Gastroesophageal sphincter (tissue), 3 donors: Measurements from ENCODE around the gene ST6GALNAC6.

Experiments used
- CTCF ChIP-seq, 4 experiments: fragments of 200-600 bp in 2 of 4; fragments of 450-650 bp in 2 of 4; sonication (generic) in 1 of 4; IDR thresholded peaks; one replicate each; pipeline ENCODE4 v1.5.1; 2017 to 2019; ENCODE audit warnings: antibody characterized with exemption in 4 of 4, mild to moderate bottlenecking in 2 of 4, moderate library complexity in 2 of 4
- EP300 ChIP-seq: sonication (generic); formaldehyde crosslinking; IDR thresholded peaks from one replicate; pipeline ENCODE4 v1.6.1; 2017; ENCODE audit warnings: antibody characterized with exemption, mild to moderate bottlenecking
- POLR2A ChIP-seq, 2 donors: fragments of 450-650 bp; IDR thresholded peaks; one replicate each; pipeline ENCODE4 v1.6.1; 2017; ENCODE audit warnings: antibody characterized with exemption in 2 of 2, mild to moderate bottlenecking in 2 of 2, moderate library complexity in 1 of 2
- POLR2AphosphoS5 ChIP-seq: sonication (generic); formaldehyde crosslinking; IDR thresholded peaks from one replicate; pipeline ENCODE4 v1.6.1; 2017; ENCODE audit warnings: antibody characterized with exemption

DNA sequence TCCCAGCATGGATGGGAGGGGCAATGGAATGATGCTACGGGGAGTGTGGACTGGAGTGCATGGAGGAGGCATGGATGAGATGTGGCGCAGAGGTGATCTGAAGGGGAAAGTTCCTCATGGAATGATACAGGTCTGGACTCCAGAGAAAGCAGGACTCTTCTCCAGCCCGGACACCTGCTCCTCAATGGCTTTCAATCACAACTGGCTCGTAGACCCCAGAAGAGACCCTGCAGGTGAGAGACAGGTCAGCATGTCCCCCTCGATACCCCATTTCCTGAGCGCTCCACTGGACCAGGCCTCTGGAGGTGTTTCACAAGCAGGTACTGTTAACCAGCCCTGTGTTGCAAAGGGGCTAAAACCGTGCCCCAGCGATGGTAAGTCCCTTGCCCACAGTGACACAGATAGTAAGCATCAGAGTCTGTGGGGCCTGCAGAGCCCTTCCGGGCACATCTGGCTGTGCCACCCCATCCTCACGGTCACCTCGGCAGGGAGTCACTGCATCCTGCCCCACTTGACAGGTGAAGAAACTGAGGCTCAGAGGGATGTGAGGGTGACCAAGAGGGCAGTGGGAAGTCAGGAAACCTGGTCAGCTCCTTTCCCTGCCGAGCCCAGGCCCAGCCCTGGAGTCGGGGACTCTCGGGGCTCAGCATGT lies 43.7 kb upstream of the ST6GALNAC6 start:
- TF ChIP-seq CTCF (IDR thresholded peaks at IDR 0.05), result no peak
- no peak for TF ChIP-seq POLR2AphosphoS5
- TF ChIP-seq EP300, result no peak
- no peak for TF ChIP-seq POLR2A (IDR thresholded peaks at IDR 0.05)
